GM18873 (cell line): ENCODE results near the gene BTBD9.

ENCODE experiments used
- ATAC-seq: cut with Tn5 transposase; IDR thresholded peaks from one replicate; pipeline ENCODE4 v1.9.1; 2021; ENCODE audit warnings: mild to moderate bottlenecking, moderate library complexity, moderate number of reproducible peaks; ENCODE audit not compliant: unreplicated experiment, low FRiP score

The BTBD9 gene

DNA sequence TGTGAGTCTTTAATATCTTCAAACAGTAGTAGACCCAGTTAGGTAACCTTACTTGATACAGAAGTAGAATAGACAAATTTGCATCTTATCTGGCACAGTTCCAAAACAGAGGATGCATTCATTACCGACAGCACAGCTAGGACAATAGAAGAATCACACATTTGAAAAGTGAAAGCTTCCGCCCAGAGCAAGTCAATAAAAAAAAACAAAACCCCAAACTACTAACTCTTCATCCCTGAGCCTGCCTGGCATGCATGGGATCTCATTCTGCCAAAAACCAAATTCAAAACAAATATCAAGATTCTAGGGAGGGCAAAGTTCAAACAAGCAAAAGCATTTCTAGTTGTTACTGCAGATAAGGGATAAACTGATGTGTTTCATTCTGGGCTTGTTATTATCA, 235.4 kb downstream of the BTBD9 start:
- ATAC-seq, result no peak

DNA sequence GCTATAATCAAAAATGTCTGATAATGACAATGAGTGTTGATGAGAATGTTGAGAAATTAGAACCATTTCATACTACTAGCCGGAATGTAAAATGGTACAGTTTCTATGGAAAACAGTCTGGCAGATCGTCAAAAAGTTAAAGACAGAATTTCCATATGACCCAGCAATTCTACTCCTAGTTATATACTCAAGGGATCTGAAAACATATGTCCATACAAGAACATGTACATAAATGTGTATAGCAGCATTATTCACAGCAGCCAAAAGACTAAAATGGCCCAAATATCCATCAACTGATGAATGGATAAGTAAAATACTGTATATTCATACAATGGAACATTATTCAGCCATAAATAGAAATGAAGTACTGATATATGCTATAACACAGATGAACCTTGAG, 236.2 kb downstream of the BTBD9 start:
- no peak for ATAC-seq

DNA sequence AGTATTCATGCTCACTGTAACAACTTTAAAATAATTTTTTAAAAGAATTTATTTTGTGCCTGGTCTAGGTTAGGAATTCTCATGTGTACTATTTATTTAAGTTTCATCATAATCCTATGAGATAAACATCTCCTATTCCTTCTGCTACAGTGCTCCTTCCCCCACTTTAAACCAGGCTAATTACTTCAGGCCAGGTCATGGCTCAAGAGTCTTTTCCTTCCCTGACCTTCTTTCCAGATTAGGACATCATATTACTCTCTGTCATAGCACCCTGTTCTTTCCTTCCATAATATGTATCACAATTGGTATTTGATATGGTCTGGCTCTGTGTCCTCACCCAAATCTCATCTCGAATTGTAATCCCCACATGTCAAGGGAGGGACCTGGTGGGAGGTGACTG, 239.0 kb downstream of the BTBD9 start:
- ATAC-seq, result no peak

DNA sequence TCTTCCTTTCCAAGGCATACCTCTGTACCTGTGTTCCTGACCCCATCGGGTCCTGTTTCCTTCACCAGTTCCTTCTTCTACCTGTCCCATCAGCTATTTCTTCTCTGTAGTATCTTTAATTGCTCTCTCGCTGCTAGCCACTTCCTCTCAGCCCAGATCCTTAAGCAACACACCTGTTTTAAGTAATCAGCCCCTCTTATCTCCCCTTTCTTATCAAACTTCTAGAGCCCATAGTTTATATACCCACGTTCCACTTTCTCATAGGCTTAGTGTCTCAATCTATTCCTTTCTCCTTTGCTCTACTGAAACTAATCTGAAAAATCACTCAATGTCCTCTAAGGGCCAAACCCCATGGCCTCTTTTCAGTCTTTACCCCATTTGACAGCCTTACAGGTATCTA, 239.6 kb downstream of the BTBD9 start:
- no peak for ATAC-seq

DNA sequence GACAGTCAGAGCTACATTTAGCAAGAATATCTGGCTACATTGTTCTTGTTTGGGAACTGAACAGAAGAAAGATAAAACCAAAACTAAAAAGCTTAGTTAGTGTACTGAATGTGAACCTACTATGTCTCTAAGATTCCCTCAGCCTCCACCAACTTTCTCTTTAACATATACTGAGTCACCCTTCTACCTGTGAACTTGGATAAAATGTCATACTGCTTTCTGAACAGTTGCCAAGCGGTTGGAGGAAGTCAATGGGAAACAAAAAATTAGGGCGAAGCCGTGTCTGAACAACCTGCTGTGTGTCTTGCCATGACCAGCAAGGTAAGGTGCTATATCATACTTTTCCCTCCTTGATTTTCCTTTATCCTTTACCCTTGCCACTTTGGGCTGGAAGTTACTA, 243.5 kb downstream of the BTBD9 start:
- no peak for ATAC-seq

DNA sequence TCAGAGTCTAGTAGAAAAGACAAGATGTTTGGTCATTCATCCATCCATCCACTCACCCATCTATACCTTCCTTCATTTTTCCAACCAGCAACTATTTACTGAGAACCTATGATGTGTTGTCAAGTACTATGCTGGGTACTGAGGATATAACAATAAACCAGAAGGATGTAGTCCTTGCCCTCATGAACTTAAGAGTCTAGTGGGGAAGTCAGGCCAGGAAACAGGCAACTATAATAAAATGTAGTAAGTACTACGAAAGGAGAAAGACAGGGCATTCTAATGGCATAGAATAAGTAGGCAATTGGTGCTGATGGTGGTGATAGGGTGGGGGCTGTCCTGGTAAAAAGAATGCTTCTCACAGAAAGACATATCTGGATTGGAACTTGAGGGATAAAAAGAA, 245.7 kb downstream of the BTBD9 start:
- ATAC-seq, result no peak

DNA sequence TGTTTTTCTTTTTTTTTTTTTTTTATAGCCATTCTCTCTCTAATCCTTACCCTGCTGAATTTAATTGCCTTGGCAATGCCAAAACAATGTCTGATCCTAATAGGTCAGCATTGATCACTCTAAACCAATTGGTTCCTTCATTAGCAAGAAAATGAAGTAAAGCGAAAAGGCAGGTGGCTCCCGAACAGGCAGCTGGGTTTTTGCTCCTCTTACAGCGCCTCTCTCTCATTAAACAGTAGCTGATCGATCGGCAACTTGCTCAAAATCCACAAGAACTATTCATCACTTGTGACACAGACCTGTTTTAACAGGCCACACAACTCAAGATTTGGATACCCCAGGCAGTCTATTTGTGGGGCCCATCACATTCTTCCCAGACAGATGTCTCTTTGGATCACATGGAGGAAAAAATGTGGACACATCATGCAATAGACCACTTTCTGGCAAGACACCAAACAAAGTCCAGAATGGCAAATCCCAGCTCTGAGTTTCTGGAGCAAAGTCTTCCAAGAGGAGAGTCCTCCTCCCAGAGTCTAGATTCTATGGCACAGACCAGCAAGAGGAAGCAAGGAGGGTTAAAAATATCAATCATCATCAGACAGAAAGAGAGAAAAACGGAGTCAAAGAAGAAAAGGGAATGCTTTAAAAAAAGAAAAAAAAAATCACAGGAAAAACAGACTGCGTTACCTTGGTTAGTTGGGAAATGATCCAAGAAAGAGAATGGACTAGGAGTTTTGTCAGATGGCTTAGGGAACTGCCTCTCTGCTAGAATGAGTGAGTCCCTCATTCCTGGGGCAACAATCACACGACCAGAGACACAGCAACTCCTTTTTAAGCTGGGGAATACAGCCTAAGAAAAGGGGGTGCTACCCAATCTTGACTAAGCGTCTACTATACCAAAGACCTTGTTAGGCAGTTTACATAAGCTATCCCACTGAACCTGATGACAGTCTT, 247.8 kb downstream of the BTBD9 start:
- no peak for ATAC-seq

DNA sequence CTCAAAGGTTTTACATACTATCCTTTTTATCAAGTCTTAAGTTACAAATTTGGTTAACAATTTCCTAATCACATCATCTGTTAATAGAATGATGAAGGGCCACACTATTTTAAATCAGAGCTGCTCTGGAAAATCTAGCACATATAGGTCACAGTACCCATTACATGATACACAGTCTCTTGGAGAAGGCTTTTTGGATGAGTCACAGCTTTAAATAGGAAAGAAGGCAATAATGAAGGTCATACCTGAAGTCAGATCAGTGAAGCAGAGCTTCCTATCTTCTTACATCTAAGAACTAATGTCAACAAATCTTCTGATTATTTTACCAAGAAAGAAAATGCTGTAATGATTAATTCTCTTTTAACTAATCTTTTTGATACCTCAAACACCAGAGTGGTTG, 248.5 kb downstream of the BTBD9 start:
- no peak for ATAC-seq

DNA sequence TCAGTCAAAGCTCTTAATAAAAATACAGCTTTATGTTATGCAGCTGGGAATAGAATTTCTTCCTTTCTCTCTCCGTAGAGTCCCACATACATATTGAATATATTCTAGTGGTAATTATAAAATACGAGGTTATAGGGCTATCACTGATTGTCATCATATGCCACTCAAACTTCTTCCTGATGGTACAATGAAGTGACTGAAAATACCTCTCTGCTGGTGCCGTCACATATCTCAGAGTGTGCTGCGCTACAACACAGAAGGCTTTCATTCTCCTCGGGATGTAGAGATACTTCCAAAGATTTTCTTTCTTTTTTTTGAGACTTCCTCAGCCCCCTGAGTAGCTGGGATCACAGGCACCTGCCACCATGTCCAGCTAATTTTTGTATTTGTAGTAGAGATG, 249.9 kb downstream of the BTBD9 start:
- no peak for ATAC-seq

DNA sequence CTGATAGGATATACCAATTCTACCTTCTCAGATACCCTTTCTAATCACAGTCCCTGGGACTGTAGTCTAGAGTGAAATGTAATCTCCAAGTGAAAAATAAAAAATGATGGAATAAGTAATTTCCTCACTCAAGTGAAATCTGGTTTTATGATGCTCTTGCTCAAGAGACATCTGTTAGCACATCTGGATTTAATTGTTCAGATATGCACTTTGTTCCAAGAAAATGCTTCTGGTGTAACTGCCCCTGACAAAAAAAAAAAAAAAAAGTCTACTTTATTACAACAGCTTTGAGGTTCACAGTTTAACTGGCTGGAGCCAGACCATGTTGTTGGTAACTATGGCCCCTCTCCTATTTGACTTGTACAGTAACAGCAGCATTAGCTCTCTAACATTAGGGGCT, 251.8 kb downstream of the BTBD9 start:
- no peak for ATAC-seq

DNA sequence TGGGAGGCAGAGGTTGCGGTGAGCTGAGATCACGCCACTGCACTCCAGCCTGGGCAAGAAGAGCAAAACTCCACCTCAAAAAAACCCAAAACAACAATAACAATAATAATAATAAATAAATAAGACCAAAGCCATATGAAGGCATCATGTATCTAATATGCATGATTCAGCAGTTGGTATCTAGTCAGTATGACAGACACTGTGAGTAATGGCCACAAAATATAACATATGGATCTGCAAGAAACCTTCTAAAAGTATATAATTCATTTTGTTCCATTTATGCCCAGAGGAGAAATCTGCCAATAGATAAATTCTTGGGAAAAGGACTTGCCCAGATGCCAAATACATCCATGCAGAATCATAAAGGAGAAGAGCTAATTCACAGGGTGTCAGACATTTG, 252.3 kb downstream of the BTBD9 start:
- no peak for ATAC-seq

DNA sequence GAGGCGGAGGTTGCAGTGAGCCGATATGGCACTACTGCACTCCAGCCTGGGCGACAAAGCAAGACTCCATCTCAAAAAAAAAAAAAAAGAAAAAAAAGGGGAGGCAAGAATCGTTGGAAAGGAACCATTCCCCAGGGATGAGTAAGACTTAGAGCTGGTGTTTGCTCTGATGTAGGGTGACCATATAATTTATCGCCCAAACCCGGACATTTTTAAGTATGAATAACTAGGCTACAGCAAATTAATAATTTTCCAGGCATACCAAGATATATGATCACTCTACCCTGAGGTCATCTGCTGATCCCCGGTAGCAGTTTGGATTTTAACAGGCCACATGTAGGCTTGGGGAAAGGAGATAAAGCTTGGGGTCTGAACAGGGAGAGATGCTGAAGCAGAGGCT, 260.9 kb downstream of the BTBD9 start:
- no peak for ATAC-seq

DNA sequence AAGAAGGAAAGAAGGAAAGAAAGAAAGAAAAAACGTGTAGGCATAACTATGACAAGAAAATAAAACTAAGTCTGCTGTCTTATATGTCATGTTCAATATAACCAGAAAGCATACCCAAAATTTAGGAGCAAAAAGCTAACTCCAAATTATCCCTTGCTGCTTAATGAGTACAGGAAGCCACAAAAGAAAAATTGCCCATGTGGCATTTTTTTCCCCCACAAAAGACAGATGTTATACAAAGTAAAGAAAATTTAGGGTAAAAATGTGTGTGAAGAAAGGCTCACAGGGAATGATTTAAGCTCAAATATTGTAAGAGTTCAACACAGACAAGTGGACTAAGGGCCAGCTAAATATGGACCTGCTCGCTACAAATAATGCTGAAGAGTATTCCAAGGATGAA, 263.8 kb downstream of the BTBD9 start:
- ATAC-seq, result no peak

DNA sequence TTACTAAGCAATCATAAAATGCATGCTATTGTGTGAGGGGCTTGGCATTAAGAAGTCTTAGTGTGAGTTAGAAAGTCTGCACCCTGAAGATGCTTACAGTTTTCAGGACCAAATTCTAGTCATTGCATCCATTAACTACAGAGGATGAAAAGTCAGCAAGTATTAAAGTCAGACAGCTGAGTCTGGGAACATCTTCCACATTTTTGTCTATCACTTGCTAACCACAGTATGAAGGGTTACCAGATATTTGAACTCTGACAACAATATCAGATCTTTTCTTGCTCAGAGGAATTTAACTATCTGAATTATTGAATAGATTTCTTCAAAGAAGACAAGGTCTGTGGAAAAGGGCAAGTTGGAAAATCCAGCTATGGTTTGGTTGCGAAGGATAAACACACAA, 264.4 kb downstream of the BTBD9 start:
- no peak for ATAC-seq

DNA sequence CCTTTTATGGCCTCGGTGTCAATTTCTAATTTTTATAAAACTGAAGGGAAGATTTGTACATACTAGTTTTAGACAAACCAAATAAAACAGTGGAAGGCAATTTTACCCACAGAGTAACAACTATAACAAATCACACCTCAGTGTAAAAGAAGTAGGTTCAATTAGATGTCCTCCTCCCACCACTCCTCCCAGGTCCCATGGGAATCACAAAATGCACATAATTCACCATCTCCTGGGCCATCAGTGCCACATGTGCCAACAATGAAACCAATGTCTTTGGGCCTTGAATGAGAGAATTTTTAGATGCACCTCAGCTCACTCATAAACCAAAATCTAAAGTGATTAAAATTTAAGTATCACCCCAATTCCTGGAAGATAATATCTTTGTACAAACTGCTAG, 267.8 kb downstream of the BTBD9 start:
- no peak for ATAC-seq

DNA sequence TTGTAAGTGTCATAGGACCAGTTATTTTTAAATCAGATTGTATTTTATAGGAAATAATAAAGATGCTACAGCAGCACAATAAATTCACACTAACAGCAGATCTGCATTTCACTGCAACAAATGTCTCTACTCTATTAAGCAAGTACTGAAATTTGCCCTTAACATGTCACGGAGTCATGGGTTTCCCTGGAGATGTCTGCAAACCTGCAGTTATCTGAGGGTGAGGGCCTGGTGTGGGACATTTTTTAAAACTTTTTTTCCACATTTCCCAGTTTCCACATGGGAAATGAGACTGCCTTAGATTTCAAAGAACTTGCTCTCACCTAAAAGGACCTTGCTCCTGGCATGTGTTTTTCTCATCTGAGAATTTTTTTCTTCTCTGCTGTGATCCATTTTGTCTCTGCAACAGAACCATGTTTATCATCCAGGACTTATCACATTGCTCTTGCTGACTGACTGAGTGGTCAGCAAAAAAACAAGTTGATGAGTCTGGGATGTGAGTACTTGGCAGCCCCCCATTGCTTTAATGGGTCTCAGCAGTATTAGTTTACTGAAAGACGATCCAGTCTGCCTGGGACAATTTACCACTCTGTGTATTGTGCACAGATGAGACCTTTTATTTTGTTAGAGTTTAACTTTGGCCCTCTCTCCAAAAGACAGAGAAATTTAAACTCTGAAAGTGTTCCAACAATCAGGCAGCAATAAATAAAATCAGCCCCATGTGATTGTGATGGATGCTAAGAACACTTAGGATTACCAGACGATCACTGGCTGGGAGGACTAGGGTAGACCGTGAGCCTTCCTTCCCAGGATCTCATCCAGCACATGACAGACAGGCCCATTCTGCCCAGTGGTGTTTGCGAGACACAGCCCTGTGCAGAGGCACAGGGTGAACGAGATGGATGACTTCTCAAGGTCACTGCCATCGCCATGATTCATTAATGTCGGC, 268.8 kb downstream of the BTBD9 start:
- ATAC-seq, result no peak

DNA sequence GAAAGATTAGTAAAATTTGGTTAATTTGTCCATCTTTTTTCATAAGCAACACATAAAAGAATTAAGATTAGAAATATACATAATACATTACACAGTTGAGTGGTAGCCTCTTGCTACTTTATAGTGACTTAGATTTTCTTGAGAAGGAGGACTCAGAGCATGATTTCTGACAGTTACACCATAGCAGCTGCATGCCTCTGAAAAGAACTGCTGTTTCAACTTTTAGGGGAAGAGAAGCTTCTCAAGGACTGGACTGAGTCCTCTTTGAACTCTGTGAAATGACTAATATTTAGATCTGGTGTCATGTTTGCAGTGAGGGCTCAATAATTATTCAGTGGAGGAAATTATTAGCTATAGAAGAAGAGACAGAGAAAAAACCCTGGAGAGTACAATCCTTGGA, 272.5 kb downstream of the BTBD9 start:
- no peak for ATAC-seq

DNA sequence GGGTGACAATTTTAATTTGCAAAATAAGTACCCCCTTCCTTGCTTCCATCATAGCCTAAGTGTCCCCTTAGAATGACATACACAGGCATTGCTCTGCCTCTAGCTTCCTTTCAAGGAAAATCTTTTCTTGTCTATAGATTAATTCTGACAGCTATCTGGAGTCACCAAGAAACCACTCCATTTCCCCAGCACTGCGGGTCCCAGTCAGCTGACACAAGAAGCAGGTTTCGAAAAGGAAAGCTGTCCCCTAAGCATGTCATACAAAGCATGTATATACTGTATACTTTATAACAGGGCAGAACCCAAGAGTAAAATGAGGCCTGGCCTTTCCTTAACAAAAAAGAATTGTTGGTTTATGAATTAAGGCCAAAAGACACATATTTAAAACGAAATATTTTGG, 273.5 kb downstream of the BTBD9 start:
- ATAC-seq, result no peak

DNA sequence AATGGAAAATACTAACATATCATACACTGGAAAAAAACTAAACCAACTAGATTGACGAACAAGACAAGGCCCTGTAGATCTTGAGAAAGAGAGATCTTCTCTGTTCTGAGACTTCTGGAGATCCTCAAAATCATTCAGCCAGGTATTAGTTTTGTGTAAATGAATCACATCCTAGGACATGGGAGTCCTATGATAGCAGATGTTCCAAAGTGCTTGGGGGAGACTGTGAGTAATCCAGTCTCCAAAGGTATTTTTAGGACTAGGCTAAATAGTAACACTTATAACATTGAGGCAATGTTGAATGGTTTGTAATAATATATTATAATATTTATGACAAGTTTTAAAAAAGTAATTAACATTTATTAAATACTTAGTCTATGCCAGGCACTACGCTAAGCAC, 275.0 kb downstream of the BTBD9 start:
- no peak for ATAC-seq

DNA sequence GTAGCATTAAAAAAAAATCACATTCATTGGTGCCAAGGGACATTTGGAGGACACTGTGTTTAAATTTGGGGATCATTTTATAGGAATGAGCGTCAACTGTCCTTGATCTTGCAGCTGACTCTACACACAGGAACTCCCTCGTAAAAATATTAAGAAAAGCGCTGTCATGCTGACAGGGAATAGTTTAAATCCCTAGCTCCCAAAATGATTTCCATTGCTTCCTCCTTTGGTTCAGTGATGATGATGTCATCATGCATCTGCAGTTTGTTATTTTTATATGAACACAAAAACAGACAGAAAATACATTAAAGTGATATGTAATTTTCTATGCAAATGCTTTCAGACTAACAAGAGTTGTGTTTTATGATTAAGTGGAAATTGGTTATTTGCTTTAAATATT, 275.6 kb downstream of the BTBD9 start:
- no peak for ATAC-seq

DNA sequence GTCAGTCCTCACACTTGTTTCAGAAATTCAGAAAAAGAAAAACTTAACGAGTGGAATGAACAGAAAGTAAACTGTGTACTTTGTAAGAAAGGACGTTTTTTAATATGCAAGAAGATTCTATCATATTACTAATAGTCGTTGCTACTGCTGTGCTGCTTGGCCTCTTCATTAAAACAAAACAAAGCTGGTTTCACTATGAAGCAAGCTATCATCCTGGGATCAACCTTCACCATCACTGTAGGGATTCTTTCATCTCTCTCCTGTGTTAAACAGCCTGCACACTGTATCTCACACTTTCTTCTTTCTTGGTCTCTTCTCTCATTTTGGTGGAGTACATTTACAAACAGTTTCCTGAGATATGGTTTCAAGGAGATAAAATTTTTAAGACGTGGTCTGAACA, 284.2 kb downstream of the BTBD9 start:
- no peak for ATAC-seq
